Hepatocyte (in vitro differentiated cells): ENCODE data around the gene UHRF1.

ENCODE experiments used
- EZH2 ChIP-seq: fragments of 200-600 bp; sonication (generic); IDR thresholded peaks from 2 replicates; pipeline ENCODE4 v1.6.1; 2016; ENCODE audit warnings: antibody characterized with exemption, mild to moderate bottlenecking, borderline replicate concordance
- EZH2phosphoT487 ChIP-seq: fragments of 200-600 bp; sonication (generic); IDR thresholded peaks from one replicate; pipeline ENCODE4 v1.6.1; 2018; ENCODE audit warnings: antibody characterized with exemption, mild to moderate bottlenecking, low read depth, moderate library complexity; ENCODE audit not compliant: unreplicated experiment, severe bottlenecking
- TF ChIP-seq, protein P1 (sequence below): fragments of 200-600 bp; sonication (generic); IDR thresholded peaks from 2 replicates; pipeline ENCODE4 v1.5.1; 2016; ENCODE audit warnings: antibody characterized with exemption, mild to moderate bottlenecking; ENCODE audit not compliant: poor library complexity

DNA sequence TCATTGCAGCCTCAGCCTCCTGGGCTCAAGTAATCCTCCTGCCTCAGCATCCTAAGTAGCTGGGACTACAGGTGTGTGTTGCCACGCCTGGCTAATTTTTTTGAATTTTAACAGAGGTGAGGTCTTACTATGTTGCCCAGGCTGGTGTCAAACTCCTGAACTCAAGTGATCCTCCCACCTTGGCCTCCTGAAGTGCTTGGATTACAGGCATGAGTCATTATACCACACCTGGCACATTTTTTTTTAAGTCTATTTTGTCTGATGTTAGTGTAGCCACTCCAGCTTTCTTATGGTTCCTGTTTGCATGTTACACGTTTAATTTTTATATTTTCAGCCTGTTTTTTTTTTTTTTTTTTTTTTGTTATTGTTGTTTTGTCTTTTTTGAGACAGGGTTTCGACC, 84.4 kb downstream of the UHRF1 start:
- TF ChIP-seq, protein P1, sequence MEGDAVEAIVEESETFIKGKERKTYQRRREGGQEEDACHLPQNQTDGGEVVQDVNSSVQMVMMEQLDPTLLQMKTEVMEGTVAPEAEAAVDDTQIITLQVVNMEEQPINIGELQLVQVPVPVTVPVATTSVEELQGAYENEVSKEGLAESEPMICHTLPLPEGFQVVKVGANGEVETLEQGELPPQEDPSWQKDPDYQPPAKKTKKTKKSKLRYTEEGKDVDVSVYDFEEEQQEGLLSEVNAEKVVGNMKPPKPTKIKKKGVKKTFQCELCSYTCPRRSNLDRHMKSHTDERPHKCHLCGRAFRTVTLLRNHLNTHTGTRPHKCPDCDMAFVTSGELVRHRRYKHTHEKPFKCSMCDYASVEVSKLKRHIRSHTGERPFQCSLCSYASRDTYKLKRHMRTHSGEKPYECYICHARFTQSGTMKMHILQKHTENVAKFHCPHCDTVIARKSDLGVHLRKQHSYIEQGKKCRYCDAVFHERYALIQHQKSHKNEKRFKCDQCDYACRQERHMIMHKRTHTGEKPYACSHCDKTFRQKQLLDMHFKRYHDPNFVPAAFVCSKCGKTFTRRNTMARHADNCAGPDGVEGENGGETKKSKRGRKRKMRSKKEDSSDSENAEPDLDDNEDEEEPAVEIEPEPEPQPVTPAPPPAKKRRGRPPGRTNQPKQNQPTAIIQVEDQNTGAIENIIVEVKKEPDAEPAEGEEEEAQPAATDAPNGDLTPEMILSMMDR = no peak
- TF ChIP-seq EZH2phosphoT487 (no peak), EZH2 (no peak)
